Adrenal gland (tissue), 12 donors: ENCODE results near the gene CNTN5. TPM values are rescaled to one million over a fixed set of nuclear protein-coding genes. Genes with fewer than 3 reads are reported as not detected.

Experiments used
- DNase-seq, 7 donors: peaks; one replicate each; pipeline ENCODE4 v3.0.0-alpha.2; 2019 to 2020
- H3K27ac ChIP-seq, 5 donors: fragments of 200-600 bp; sonication (generic) in 4 of 5; 1 replicate in 3 of 5; 2 replicates in 2 of 5; pipeline versions ENCODE4 v1.5.1 to v1.8.0; 2016 to 2020; ENCODE audit warnings: mild to moderate bottlenecking in 1 of 5
- H3K27me3 ChIP-seq: fragments of 200-600 bp; 2 replicates; pipeline ENCODE4 v1.8.0; 2021
- H3K36me3 ChIP-seq, 2 donors: fragments of 200-600 bp; replicated peaks in 1 of 2; 1 replicate in 1 of 2; 2 replicates in 1 of 2; pipeline versions ENCODE4 v1.5.1 to v1.8.0; 2018 to 2022
- H3K4me1 ChIP-seq, 2 donors: fragments of 200-600 bp; replicated peaks in 1 of 2; 1 replicate in 1 of 2; 2 replicates in 1 of 2; pipeline versions ENCODE4 v1.5.1 to v1.8.0; 2018 to 2021
- H3K4me3 ChIP-seq, 4 donors: fragments of 200-600 bp; sonication (generic) in 3 of 4; one replicate each; pipeline ENCODE4 v1.5.1; 2016 to 2018
- H3K9me3 ChIP-seq, 3 donors: fragments of 200-600 bp; sonication (generic) in 1 of 3; replicated peaks in 1 of 3; 1 replicate in 2 of 3; 2 replicates in 1 of 3; pipeline versions ENCODE4 v1.5.1 to v1.8.0; 2016 to 2021
- CTCF ChIP-seq, 6 experiments: fragments of 450-650 bp in 4 of 6; fragments of 200-600 bp in 2 of 6; sonication (generic) in 1 of 6; IDR thresholded peaks; 1 replicate in 5 of 6; 2 replicates in 1 of 6; pipeline versions ENCODE4 v1.5.1 to v1.8.0; 2016 to 2021; ENCODE audit warnings: antibody characterized with exemption in 6 of 6, mild to moderate bottlenecking in 2 of 6, moderate library complexity in 1 of 6
- POLR2A ChIP-seq, 2 donors: fragments of 450-650 bp; IDR thresholded peaks; one replicate each; pipeline ENCODE4 v1.6.1; 2017; ENCODE audit warnings: antibody characterized with exemption in 2 of 2, mild to moderate bottlenecking in 2 of 2, moderate library complexity in 1 of 2
- WGBS, 4 donors: extraction: QIAGEN DNeasy Blood & Tissue Kit in 2 of 4; methylation state at CpG; one replicate each; pipeline versions ENCODE4 v1.1.5 to v1.1.7; 2013 to 2017; 5-methylcytosine and 5-hydroxymethylcytosine counted together
- intact Hi-C, 2 donors: fragments of 100-400 bp; cut with DNase I; formaldehyde crosslinking; loops; one replicate each; pipeline versions ENCODE4 v1.14.1 to v1.15.0; 2022 to 2023
- polyA plus RNA-seq, 3 donors: library from polyadenylated mRNA; stranded (reverse); fragments of 200-250 nt in 2 of 3; fragments of 350-450 nt in 1 of 3; fragmentation: Illumina TruSeq in 1 of 3; extraction: RNeasy Lipid Tissue Mini Kit (QIAGEN cat#74804) in 1 of 3; gene quantifications; one replicate each; pipeline ENCODE4 v1.2.3, GENCODE V29; 2013 to 2014
- total RNA-seq, 9 donors: library from RNA; depleted of rRNA in 4 of 9; stranded (reverse); fragments of >200 nt in 4 of 9; fragments of 120-200 nt in 1 of 9; fragmentation: NEBNext Ultra II Directional in 1 of 9; extraction: Animal tissue kit (Norgen Biotek cat#: 25700) in 1 of 9; gene quantifications; one replicate each; pipeline versions ENCODE4 v1.1.0 to v1.2.4, GENCODE V29; 2013 to 2023
- donor health status: healthy with polysubstance abuse.
- donor health status: Bipolar disorder and iron deficiency.
- donor health status: DM: yes; HTN: yes; CAD: no.
- donor health status: DM: no; HTN: no; CAD: no.
- donor health status: DM: no; HTN: no; CAD: no.
- donor health status: DM: yes; HTN: yes; CAD: no.

The CNTN5 gene
- total and polyA plus RNA-seq, 12 donors, result 0.07 to 107 (median 0.30) TPM; not detected in 8

- Histone ChIP-seq H3K4me3 (no peak overlapping the region), H3K36me3 (no peaks in the 10 kb centered on the region), H3K9me3 (peaks cover 0 to 3% (median 0%) of the 10 kb centered on the region in 3 donors), H3K27me3 (no peaks in the 10 kb centered on the region), H3K4me1 (no peaks in the 10 kb centered on the region), H3K27ac (no peak overlapping the region)
- 82 to 91% (median 86%) methylated on average over 2 of the region's 2 CpGs for WGBS, 4 donors
- DNase-seq, result no peak
- no peak for TF ChIP-seq POLR2A (IDR thresholded peaks at IDR 0.05)
- TF ChIP-seq CTCF (IDR thresholded peaks at IDR 0.05), result no peak
- intact Hi-C loops, result no loop called here
Observed at GRCh38 chr11:99177446-99177845, 156.7 kb downstream of the CNTN5 start.

DNA sequence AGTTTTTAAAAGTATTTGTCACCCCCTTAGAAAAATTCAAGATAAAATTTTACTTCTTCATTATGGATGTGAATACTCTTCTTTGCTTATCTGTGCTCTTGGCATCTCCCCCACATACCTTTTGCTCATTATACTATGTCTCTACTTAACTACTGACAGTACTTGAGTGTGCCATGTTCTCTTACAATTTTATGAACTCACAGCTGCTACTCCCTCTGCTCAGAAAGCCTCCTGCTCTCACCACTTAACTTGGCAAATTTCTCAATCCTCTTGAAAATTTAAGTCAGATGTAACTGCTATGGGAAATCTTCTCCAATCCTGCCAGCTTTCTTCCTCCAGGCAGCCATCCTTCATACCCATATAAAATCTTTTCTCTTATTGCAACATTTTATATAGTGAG, 163.4 kb downstream of the CNTN5 start:
- H3K4me3 ChIP-seq, result no peak overlapping the region
- no peaks in the 10 kb centered on the region for H3K9me3 ChIP-seq
- intact Hi-C loops, result no loop called here
- no peaks in the 10 kb centered on the region for H3K4me1 ChIP-seq
- H3K27ac ChIP-seq, result no peak overlapping the region
- no peak for DNase-seq
- TF ChIP-seq CTCF (IDR thresholded peaks at IDR 0.05) (no peak), POLR2A (IDR thresholded peaks at IDR 0.05) (no peak)
- no peaks in the 10 kb centered on the region for H3K36me3 ChIP-seq
- no peaks in the 10 kb centered on the region for H3K27me3 ChIP-seq

DNA sequence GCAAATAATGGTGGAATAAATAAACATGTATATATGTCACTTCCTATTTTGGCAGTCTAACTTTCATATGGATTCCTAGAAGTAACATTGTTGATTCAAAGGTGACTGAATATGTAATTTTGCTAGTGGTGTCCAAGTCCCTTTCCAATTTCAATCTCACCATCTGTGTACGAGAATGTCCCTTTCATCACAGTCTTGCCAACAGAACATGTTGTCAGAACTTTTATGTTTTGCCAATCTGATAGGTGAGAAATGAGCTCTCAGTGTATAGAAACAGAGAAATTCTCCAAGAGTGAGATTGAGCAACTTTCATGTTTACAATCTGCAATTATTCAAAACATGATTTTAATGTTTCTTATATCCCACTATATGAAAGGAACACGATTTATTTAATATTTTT, 167.5 kb downstream of the CNTN5 start:
- H3K4me1 ChIP-seq, result no peaks in the 10 kb centered on the region
- no peaks in the 10 kb centered on the region for H3K27me3 ChIP-seq
- H3K4me3 ChIP-seq, result no peak overlapping the region
- H3K9me3 ChIP-seq, result peaks cover 0 to 5% (median 0%) of the 10 kb centered on the region in 3 donors
- DNase-seq, result no peak
- 77 to 83% (median 81%) methylated on average over 2 of the region's 2 CpGs for WGBS, 4 donors
- intact Hi-C loops, result no loop called here
- TF ChIP-seq CTCF (IDR thresholded peaks at IDR 0.05) (no peak), POLR2A (IDR thresholded peaks at IDR 0.05) (no peak)
- no peak overlapping the region for H3K27ac ChIP-seq
- H3K36me3 ChIP-seq, result no peaks in the 10 kb centered on the region

- intact Hi-C loops, result no loop called here
- DNase-seq, result no peak
- no peaks in the 10 kb centered on the region for H3K27me3 ChIP-seq
- peaks cover 0 to 5% (median 0%) of the 10 kb centered on the region in 3 donors for H3K9me3 ChIP-seq
- no peaks in the 10 kb centered on the region for H3K4me1 ChIP-seq
- WGBS, 4 donors, result 61 to 78% (median 73%) methylated on average over 1 of the region's 1 CpG
- no peak overlapping the region for H3K4me3 ChIP-seq
- TF ChIP-seq CTCF (IDR thresholded peaks at IDR 0.05) (no peak), POLR2A (IDR thresholded peaks at IDR 0.05) (no peak)
- no peaks in the 10 kb centered on the region for H3K36me3 ChIP-seq
- no peak overlapping the region for H3K27ac ChIP-seq
Observed at GRCh38 chr11:99192716-99193115, 172.0 kb downstream of the CNTN5 start.
